ENCODE results near the gene PLIN4.
"Not testable (repeated sequence)": the region's sequence is repeated elsewhere in the genome, so short reads cannot be mapped to it uniquely, and the experiment has no call there.

PLIN4 gene, protein sequence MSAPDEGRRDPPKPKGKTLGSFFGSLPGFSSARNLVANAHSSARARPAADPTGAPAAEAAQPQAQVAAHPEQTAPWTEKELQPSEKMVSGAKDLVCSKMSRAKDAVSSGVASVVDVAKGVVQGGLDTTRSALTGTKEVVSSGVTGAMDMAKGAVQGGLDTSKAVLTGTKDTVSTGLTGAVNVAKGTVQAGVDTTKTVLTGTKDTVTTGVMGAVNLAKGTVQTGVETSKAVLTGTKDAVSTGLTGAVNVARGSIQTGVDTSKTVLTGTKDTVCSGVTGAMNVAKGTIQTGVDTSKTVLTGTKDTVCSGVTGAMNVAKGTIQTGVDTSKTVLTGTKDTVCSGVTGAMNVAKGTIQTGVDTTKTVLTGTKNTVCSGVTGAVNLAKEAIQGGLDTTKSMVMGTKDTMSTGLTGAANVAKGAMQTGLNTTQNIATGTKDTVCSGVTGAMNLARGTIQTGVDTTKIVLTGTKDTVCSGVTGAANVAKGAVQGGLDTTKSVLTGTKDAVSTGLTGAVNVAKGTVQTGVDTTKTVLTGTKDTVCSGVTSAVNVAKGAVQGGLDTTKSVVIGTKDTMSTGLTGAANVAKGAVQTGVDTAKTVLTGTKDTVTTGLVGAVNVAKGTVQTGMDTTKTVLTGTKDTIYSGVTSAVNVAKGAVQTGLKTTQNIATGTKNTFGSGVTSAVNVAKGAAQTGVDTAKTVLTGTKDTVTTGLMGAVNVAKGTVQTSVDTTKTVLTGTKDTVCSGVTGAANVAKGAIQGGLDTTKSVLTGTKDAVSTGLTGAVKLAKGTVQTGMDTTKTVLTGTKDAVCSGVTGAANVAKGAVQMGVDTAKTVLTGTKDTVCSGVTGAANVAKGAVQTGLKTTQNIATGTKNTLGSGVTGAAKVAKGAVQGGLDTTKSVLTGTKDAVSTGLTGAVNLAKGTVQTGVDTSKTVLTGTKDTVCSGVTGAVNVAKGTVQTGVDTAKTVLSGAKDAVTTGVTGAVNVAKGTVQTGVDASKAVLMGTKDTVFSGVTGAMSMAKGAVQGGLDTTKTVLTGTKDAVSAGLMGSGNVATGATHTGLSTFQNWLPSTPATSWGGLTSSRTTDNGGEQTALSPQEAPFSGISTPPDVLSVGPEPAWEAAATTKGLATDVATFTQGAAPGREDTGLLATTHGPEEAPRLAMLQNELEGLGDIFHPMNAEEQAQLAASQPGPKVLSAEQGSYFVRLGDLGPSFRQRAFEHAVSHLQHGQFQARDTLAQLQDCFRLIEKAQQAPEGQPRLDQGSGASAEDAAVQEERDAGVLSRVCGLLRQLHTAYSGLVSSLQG (N-terminal part only)

DNA sequence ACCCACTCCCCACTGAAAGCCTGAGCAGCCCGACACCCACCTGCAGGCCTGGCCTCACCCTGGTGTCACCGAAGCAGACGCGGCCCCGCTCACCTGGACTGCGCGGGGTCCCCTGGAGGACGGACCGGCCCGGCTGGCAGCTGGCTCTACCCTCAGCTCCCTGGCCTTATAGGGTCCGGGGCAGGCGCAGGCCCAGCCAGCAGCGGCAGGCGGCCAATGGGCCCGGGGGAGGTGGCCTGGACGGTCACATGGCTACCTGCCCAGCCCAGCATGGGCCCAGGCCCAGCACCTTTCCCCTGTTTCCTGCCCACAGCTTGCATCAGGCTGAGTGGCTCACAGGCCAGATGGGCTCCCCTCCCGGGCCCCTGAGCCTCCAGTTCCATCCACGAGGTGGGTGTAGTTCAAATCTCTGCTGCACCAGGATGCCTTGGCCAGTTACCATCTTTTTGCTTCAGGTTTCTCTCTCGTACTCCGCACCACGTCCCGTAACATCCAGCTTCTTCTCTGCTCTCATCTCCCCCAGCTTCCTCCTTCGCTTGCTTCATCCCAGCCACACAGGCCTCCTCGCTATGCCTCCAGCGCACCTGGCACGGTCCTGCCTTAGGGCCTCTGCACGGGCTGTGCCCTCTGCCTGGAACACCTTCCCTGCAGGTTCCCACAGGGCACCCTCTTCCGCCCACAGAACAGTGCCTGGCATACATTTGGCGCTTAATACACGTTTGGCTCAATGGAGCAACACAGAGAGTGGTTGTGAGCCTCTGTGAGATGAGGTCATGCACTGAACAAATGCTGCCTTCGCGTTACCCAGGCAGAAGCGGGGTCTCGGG is at the start of gene PLIN4:
PLIN4 (minus strand) TSS at position 142 of the 827 bp plus-strand sequence. CDS start 214 bp downstream, outside the sequence.
- DNase-seq, result no peak

DNA sequence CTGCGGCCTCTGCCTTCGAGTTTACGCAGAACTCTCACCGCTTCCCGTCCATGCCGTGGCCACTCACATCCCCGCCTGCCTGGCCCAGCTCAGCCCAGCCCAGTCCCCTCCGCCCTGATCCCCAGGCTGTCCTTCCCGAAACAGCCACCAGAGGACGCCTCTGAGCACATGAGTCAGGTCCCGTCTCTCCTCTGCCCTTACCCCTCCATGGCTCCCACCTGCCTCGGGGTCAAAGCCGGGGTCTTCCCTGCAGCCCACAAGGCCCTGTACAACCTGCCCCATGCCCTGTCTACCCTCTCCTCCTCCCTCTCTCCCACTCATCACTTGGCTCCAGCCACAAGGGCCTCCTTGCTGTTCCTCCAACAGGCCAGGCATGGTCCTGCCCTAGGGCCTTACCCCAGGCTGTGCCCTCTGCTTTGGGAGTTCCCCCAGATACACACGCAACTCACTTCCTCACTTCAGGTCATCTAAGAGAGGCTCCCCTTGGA is 49.3 kb upstream of the PLIN4 start:
- DNase-seq, result peak; percentile 80 to 81

DNA sequence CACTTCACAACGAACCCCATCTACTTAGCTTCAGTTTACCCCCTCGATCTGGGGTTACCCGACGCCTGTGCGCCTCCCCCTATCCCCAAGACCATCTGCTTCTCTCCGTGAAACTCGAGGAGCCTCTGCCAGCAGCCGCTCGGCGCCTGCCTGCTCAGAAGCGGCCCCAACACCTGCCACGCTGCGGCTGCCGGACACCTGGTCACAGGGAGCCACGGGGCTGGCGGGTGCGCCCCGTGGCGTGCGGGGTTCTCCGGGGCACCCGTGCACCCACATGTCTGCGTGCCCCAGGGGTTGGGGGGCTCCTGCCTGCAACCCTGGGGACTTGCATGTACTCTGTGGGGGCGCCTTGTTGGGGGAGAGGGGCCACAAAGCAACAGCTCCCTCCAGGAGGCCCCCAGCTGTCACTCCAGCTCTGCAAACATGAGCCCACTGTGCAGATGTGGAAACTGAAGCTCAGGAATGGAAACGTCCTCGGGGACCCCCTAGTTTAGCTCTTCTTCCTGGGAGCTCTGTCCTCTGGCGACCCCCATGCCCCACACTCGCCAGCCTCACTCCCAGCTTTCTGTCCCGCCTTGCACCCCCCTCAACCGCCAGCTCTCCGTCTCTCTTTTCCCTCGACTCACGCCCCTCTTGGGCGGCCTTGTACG is 48.2 kb upstream of the PLIN4 start:
- DNase-seq, result no peak

DNA sequence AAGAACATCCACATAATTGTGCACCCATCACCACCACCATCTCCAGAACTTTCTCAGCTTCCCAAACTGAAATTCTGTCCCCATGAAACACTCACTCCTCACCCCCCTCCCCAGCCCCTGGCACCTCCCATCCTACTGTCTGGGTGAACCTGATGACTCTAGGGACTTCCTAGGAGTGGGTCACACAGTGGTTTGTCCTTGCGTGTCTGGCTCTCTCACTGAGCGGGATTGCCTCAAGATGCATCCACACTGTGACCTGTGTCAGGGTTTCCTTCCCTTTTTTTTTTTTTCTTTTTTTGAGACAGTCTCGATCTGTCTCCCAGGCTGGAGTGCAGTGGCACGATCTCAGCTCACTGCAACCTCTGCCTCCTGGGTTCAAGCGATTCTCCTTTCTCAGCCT is 45.3 kb upstream of the PLIN4 start:
- not testable (repeated sequence) for DNase-seq

DNA sequence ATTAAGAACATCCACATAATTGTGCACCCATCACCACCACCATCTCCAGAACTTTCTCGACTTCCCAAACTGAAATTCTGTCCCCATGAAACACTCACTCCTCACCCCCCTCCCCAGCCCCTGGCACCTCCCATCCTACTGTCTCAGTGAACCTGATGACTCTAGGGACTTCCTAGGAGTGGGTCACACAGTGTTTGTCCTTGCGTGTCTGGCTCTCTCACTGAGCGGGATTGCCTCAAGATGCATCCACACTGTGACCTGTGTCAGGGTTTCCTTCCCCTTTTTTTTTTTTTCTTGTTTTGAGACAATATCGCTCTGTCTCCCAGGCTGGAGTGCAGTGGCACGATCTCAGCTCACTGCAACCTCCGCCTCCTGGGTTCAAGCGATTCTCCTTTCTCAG is 43.8 kb upstream of the PLIN4 start:
- DNase-seq, result not testable (repeated sequence)

DNA sequence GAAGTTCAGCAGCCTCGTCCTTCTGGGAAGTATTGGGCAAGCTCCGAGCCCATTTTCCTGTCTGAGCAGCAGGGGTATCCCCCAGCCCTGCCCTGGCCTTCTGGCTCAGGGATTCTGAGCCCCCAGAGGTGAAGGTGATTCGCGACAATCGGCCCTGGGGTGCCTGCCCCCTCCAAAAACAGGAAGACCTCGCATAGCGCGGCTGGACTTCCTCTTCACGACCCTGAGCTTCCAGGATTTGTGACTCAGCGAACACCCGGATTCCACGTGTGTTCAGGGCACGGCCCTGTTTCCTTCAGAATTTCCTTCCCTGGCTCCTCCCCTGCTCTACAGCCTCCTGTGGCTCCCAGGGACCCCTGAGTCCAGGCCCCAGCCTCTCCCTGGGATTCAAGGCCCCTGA is 41.3 kb upstream of the PLIN4 start, which contains the start of gene SEMA6B:
SEMA6B (minus strand) TSS at position 116 of the 400 bp plus-strand sequence. CDS start 1,227 bp downstream, outside the sequence.
- no peak for DNase-seq

DNA sequence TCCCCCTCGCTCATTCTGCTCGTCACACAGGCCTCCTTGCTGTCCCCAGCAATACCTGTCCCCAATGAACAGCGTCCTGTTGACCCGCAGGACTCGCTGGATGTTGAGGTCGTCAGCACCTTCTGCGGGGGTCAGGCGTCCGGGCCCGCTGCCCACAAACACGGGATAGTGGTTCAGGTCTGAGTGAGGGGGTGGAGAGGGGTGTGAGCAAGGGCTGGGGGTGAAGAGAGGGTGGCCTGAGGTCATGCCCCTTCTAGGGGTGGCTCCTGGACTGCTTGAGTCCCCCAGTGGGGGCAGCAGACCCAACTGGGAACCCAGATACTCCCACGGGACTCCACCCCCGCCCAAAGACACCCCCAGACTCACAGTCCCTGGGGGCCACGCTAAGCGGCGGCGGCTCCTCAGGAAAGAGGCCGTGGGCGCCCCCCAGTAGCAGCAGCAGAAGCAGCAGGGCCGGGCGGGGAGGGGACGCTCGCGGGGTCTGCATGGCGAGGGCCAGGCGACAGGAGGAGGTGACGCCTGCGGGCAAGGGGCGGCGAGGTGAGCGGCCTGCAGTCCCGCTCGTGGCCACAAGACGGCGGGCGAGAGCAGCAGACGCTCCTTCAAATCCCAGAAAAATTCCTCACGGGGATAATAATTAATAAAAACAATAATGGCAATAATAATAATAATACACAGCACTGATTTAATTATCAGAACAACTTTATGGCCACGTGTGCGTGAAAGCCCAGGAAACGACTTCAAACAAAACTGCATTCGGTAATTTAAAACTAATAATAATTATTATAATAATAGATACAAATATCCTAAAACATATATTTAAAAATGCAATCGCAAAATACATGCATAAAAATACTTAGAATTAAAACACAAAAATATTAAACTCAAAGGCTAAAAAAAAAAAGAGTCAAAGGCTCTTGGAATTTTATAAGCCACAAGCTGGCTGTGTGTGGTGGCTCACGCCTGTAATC is 40.0 kb upstream of the PLIN4 start:
- DNase-seq, result peak; percentile 43 to 54

DNA sequence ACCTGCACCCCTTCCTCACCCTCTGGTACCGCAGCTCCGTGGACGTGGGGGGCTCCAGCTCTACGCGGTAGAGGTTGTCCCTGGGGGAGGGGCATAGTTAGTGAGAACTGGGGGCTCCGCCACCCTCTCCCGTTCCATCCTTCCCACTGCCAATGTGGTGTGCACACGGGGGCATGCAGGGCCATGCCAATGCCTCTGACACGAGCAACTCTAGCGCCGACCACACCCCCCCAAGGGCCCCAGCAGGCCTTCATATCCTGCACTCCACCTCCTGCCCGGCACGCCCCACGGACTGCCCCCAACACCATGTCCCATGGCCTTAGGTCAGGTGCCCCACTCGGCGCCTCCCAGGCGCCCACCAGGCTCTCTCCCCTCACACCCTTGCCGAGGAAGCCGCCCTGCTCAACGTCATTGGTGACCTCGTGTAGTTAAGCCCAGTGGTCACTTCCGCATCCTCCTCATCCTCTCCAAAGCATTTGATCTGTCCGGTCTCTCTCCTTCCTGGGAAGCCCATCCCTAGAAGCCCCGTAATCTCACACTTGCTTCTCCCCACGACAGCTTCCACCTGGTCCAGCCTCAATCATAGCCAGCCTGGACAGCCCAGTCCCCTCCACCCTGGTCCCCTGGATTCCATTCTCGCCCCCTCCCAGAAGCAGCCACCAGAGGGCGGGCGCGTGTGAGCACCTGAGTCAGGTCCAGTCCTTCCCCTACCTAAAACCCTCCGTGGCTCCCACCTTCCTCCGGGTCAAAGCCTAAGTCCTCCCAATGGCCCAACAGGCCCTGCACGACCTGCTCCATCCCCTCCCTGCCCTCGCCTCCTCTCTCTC is 39.1 kb upstream of the PLIN4 start:
- peak; percentile 20 to 50 for DNase-seq

DNA sequence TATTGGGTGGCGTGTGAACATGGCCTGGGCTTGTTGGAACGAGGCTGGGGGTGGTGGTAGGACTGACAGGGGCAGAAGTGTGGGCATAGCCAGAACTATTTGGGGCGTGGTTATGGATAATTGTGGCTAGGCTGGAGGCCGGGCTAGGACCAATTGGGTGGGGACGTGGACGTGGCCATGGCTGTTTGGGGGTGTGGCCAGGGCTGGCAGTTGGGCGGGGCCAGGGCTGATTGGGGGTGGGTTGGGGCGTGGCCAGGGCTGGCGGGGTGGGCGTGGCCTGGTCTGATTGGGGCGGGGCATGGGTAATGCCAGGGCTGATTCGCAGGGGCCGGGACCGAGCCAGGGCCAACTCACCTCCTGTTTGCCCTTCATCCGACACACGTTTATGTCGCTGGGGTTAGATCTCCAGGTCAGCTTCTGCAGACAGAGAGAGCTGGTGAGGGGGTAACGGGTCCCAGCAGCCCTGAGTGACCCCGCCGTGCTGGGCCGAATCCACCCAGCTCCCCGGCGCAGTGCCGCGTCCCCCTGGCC is 38.4 kb upstream of the PLIN4 start:
- peak; percentile 34 to 39 for DNase-seq

DNA sequence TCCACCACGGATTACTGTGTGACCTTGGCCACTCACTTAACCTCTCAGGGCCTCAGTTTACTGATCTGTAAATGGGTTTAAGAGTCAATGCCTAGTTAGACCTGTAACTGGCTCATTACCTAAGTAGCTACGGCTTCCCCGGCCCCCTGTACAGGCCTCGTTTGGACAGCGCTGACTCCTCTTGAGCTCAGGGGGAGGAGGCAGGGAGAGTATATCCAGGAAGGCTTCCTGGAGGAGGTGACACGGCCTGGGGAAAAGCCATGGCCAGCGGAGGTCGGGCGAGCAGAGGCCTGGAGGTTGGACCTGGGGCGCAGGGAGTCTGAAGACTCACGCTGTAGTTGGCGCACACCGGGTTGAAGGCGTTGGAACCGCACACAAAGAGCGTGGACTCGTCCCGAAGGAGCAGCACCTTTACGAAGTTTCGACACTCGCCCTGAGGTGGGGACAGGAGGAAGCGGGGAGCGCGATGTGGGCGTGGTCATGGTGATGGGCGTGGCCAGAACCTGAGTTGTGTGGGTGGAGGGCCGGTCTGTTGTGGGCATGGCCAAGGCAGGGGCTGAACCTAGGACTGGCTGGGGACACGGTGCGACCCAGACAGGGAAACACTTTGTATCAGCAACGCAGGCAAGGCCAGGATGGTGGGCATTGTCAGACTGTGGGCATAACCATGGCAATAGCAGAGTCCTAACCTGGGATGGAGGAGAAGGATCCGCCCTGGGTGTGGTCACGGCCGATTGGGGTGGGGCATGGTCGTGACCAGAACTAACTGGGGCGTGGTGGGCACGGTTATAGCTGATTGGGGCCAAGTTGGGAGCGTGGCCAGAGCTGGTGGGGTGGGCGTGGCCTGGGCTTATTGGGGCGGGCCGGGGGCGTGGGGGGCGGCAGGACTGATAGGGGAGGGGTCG is 37.6 kb upstream of the PLIN4 start:
- DNase-seq, result no peak

DNA sequence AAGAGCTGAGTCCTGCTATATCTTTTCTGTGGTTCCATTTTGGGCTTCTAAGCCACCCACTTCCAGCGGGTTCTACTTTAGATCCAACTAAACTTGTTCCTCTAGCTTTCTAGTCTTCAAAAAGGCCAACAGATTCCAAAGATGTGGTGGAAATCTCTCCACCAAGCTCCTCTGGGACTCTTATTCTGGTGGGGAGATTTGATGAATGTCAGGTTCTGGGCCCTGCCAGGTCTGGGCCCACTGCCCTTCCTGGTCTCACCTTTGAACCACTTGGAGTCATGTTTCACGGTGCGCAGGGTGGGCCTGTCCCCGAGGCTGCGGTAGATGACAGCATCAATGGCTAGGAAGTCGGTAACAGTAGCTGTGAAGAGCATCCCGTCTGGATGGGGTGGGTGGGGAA is 36.4 kb upstream of the PLIN4 start:
- DNase-seq, result no peak

DNA sequence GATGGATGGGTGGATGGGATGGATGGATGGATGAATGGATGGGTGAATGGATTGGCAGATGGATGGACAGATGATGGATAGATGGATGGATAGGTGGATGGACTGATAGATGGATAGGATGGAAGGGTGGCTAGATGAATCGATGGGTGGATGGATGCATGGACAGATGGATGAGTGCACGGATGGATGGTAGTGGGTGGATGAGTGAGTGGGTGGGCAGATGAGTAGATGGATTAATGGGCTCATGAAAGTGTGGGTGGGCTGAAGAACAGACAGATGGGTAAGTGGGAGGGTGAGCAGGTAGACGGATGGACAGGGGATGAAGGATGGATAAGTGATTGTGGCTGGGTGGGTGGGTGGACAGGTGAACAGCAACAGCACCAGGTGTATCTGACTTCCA is 35.5 kb upstream of the PLIN4 start:
- no peak for DNase-seq

DNA sequence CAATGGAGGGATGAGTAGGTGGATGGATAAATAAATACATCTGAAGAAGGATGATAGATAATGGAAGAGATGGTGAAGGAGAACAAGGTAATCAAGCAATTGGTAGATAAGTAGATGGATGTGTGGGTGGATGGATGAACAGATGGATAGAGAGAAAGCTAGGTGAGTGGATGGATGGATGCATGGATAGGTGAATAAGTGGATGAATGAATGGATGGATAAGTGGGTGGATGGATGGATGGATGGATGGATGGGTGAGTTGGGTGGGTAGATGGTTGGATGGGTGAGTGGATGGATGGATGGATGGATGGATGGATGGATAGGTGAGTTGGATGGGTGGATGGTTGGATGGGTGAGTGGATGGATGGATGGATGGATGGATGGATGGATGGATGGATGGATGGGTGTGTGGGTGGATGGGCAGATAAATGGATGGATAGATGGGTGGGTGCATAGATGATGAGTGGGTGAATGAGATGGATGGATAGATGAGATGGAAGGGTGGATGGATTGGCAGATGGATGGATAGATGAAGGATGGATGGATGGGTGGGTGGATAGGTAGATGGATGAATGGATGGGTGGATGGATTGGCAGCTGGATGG is 34.9 kb upstream of the PLIN4 start:
- DNase-seq, result no peak

DNA sequence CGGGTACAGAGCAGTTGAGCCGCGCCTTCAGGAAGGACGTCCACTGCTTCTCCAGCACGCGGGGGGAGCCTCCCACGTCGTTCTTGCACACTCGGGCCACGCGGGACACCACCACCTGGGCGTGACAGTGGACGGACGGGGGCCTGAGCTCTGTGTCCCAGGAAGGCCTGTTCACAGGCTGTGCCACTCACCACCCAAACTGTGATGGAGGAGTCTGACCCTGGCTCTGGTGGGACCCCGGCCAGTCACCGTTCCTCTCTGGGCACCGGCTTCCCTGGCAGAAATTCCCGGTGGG is 34.2 kb upstream of the PLIN4 start:
- DNase-seq, result no peak

DNA sequence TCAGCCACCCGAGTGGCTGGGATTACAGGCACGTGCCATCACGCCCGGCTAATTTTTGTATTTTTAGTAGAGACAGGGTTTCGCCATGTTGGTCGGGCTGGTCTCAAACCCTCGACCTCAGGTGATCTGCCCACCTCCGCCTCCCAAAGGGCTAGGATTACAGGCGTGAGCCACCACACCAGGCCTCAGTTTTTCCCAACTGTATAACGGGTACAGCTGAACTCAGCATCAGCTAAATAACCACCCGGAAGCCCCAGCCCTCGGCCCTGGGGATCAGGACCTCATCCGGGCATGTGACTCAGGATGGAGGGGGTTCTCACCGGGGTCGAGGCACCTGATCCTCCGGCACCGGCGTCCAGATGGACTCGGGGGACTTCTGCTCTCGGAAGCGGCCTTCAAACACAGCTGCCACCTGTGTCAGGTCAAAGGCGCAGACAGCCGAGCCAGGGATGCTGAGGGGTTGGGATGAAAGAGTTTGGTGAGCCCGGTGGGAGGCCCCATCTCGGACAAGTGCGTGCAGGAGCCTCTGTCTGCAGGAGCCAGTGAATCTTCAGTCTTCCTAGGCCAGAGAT is 32.3 kb upstream of the PLIN4 start:
- DNase-seq, result no peak

DNA sequence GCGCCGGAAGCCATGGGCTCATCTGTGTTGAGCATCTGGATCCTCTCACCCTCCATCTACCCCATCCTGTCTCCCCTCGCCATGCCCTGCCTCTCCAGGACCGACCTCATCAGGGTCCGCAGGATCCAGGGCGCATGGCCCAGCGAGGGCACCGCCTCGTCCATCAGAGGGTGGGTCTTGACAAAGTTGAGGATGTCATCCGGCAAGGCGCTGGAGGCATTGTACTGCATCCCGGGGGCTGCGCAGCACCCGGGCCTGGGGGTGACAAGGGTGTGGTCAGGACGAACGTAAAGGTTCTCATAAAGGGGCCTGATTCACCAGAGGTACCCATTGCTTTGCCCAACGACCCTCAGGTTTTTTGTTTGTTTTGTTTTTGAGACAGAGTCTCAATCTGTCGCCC is 31.7 kb upstream of the PLIN4 start:
- no peak for DNase-seq

DNA sequence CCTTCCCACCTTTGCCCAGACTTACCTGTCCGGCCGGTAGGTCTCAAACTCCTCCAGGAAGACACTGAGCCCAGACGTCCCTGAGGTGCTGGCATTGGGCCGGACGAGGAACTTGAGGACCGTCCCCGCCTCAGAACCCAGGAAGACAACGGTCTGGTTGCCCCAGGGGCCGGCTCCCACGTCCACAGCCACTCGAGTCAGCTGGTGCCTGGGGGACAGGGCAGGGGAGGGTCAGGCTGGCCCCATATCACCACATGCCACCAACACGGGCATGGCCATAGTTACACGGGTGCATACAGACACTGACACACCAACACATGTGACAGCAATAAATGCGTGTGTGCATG is 29.9 kb upstream of the PLIN4 start:
- no peak for DNase-seq
